Measurements from ENCODE around the gene SGCE. TPM values are rescaled to one million over a fixed set of nuclear protein-coding genes. Genes with fewer than 3 reads are reported as not detected.

The SGCE gene
- total RNA-seq, 1 experiment from 2014 or later = 21.9 TPM

DNA sequence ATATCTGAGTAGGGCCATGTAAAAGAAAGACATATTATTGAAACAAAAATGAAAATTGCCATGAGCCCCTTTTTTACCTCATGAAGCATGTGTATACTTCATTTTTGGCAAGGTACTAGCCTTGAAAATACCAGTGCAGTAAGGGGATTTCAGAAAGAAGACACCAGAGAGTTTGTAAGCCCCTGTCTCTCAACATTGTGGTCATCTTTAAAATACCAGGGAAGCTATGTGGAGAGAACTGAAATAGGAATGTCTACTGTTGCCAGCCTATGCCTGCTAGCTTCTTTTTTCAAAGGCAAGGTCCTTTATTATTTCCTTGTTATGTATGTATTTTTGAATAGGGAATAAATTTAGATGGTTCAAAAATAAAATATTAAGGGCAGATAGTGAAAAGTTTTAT, 88.5 kb downstream of the SGCE start:
- DNase-seq (ENCODE audit: low read depth) = no peak

DNA sequence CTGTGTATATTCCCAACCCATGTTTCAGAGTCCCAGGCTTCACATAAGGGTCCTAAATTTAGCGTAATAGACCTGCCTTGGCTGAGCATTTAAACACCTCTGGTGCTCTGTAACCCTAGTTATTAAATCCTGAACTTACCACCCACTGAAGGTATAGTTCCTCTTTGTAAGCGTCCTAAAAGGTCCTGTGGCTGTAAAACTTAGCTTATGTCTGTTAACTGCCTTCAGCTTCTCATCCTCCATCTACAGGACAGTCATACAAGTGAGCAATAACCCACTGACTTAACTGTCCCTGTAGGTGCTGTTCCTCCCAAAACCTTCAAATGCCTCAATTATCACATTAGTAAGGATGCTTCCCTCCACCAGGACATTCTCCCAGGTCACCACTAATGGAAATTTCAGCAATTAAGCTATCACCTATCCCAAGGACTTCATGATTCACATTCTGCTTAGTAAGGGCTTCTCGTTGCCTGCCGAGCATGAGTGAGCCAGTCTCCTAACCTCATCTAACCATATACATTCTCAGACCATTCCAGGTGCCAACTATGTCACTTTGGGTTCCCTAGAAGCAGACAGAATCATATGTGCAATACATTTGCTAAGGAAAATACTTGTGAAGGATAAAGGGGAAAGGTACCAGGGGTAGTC, 90.6 kb downstream of the SGCE start:
- no peak for DNase-seq (ENCODE audit: low read depth)

DNA sequence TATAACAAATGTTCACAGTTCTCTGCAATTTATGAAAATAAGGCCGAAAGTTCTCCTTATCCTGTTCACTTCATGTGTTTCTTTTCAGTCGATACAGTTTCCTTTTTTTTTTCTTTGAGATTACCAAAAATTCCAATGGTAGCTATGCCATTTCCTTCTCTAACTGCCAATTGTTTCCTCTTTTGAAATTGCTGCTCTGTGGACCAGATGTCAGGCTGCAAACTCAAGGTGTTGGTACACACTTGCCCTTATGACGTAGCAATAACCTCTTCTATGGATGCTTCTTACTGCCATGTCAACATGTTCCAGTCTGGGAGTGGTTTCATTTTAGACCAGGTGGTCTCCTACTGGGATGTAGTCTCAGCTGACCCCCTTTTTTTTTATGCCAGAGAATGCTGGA, 93.4 kb downstream of the SGCE start:
- no peak for DNase-seq (ENCODE audit: low read depth)

- DNase-seq (ENCODE audit: low read depth) = peak; percentile 4
Measured at GRCh38 chr7:94561841-94562514, 94.0 kb downstream of the SGCE start.

GRCh38 chr7:94559972-94560371, 96.0 kb downstream of the SGCE start:
- no peak for DNase-seq (ENCODE audit: low read depth)

- no peak for DNase-seq (ENCODE audit: low read depth)
Measured at GRCh38 chr7:94557215-94557614, 98.7 kb downstream of the SGCE start.

- no peak for DNase-seq (ENCODE audit: low read depth)
Measured at GRCh38 chr7:94556028-94556427, 99.9 kb downstream of the SGCE start.

DNA sequence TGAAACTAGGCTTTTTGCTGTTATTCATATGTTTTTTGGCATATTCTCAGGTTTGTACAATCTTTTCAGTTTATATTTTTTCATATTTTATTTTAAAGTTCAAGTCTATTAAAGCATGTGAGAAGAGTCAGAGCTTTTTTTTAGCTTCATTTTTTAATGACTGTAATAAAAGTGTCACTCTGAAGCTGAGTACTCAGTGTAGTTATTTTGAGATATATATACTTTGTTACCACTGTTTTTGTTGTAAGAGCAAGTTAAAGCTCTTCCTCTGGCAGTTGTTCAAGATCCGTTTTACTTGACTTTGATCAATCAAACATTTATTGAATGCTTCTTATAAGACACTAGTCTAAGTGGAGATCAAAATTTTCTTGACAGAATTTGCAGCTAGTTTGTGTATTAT, 108.8 kb downstream of the SGCE start:
- no peak for DNase-seq (ENCODE audit: low read depth)

GRCh38 chr7:94540428-94540827, 115.5 kb downstream of the SGCE start:
- no peak for DNase-seq (ENCODE audit: low read depth)

Other genes with a start within 250 kb of the SGCE start
- 12.5 and 15.5 TPM in 2 replicates for gene CASD1, start 146.3 kb downstream of the SGCE start, total RNA-seq (2014; rRNA removed; shearing (Covaris generic))

Data from Daoy (cell line).